Activated CD4-positive, CD25-positive, alpha-beta regulatory T cell treated with anti-CD3 and anti-CD28 coated beads, Interleukin-2, amount 50 U/mL, for 72 hours (primary cell): ENCODE measurements around the gene PPP2R2C.

ENCODE experiments used
- DNase-seq: peaks from one replicate; pipeline ENCODE4 v3.0.0; 2021

The PPP2R2C gene

GRCh38 chr4:6377626-6378492 is 94.6 kb downstream of the PPP2R2C start:
- no peak for DNase-seq

- no peak for DNase-seq
These were observed 96.7 kb downstream of the PPP2R2C start for GRCh38 chr4:6375620-6376295.

DNA sequence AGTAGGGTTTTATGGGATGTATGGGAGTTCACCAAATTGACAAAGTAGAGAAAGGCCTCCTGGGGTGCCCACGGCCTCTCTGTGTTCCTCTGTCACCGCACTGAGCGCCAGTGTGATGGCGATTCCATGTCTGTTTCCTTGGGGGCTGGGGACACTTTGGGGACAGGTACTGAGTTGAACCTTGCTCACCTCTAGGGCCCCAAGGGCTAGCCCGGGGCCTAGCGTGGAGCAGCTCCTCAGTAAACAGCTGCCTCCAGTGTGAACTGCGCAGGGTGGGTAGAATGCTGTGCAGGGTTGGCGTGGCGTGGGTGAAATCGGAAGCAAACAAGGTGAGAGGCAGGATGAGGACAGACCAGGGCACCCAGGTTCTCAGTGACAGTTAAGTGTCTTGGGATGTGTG is 97.8 kb downstream of the PPP2R2C start:
- DNase-seq = no peak

GRCh38 chr4:6373541-6374410 is 98.6 kb downstream of the PPP2R2C start:
- DNase-seq = no peak

- no peak for DNase-seq
These were observed 99.5 kb downstream of the PPP2R2C start for GRCh38 chr4:6372649-6373525.

DNA sequence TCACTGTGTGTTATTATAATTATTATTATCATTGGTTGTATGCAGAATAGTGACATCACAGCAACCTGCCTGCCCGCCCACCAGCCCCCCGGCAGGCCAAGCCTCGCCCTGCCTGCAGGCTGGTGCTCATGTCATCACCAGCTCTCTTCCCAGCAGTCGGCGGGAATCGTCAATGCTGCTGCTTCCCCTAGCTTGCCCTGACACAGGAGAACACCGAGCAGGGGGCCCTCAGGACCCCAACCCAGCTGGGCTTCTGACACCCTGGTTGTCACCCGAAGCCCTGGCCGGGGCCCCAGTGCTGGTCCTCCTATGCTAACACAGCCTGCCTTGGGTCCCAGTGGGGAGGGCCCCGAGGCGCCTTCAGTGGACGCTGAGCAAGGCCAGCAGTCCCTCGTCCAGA is 100.6 kb downstream of the PPP2R2C start:
- DNase-seq = no peak

DNA sequence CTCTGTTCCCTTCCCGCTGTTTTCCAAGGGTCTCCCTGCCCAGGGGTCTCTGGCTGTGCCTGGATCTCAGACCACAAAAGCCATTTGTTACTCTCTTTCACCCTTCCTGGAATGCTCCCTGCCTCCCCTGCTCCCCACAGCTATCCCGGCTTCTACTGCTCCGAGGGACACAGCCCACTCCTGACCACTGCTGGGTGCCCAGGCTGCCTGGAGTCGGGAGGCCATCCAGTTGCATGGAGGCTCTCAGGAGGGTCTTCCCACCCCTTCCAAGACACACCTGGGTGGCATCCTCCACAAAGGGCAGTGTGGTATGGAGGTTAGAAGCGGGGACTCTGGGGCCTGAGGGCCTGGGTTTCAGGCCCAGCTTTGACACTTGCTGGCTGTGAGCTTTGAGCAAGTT is 101.1 kb downstream of the PPP2R2C start:
- no peak for DNase-seq

DNA sequence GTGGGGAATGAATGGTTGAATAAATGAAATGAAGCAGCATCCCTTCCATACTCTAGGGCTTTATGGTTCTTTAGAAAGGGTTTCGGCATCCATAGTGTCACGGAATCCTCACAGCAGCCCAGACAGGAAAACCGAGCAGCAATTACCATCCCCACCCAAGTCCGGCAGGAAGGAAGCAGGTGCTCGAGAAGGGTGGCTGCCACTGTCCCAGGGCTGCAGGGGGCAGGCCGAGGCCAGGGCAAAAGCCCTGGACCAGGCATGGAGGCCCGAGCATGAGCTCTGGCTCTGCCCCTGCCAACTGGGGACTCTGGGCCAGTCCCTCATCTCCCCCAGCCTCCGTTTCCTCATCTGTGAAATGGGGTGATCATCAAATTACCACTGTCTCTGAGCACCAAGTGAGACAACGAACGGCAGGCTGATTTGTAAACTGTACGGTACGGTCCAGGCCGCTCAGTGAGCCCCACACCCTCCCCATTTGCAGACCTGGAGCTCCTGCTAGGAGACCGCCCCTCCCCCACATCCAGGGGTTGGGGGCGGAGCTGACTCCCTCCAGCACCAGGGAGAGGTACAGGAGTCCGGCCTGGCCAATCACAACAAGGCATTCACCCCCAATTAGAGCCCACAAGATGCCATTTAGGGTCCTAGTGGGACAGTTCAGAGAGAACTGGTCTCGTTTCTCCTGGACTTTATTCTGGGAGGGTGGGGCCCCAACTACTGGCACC is 102.3 kb downstream of the PPP2R2C start:
- no peak for DNase-seq

DNA sequence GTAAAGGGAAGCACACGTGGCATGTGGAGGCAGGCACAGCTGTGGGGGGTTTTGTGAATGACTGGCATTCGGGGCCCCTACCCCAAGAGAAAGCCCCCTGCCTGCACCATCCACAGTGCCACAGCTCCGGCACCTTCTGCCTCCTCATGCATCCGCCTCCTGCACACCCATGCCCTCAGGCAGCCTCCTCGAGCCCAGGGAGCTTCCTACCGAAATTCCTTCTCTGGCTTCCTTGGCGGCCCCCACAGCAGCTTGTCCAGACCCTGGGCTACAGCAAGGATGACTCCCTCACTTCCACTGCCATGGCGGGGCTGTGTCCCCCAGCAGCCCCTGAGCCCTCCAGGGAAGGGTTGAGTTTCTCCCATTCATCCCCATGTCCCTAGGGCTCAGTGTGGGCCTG is 102.9 kb downstream of the PPP2R2C start:
- DNase-seq = no peak

GRCh38 chr4:6369035-6369434 is 103.4 kb downstream of the PPP2R2C start:
- no peak for DNase-seq

DNA sequence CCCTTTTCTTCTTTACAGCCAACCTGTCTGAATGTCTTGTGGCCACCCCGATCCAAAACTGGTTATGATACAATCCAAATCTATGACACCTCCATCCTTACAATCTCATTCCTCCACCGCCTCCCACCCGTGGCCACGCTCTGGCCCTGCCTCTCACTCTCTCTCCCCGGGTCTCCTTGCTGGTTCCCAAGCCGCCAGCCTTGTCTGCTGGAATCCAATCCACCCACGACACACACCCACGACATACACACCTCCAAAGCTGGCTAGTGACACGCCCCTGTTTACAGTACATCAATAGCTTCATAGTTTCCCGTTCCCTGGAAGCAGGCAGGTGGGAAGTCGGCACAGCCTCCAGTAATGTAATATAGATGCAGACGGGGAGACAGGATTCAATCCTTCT is 103.8 kb downstream of the PPP2R2C start:
- DNase-seq = no peak

DNA sequence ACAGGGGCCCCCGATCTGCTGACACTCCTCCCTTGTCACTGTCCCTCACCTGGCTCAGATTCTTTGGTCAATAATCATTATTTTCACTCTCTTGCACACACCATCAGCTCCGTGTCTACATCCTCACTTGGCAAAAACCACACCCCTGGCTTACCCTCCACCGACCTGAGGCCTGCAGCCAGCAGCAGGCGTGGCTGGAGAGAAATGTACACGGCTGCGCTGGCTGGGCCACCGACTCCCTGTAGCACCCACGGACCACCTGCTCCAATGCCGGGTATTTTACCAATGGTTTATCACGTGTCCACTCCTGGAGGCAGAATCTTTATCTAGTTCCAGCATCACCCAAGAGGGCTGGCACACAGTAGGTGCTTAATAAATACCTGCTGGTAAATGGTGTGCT is 104.3 kb downstream of the PPP2R2C start:
- no peak for DNase-seq

GRCh38 chr4:6367371-6367851 is 105.0 kb downstream of the PPP2R2C start:
- DNase-seq = no peak

DNA sequence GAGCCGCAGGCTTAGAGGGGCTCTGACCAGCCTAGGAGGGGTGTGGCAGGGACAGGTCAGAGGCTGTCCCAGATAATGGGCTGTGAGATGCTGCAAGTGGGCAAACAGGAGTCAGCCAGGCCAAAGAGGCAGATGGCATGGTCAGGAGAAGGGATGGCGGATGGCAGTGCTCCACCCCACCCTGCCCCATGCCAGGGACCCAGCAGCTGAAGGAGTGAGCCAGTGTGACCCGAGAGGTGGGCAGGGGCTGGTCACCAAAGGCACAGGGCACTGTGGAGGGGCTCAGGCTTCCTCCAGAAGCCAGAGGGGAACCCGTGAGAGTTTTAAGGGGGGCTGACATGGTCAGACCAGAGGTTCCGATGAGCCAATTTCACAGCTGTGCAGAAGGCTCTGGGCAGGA is 105.8 kb downstream of the PPP2R2C start:
- DNase-seq = no peak

GRCh38 chr4:6365545-6366086 is 106.8 kb downstream of the PPP2R2C start:
- DNase-seq = no peak

DNA sequence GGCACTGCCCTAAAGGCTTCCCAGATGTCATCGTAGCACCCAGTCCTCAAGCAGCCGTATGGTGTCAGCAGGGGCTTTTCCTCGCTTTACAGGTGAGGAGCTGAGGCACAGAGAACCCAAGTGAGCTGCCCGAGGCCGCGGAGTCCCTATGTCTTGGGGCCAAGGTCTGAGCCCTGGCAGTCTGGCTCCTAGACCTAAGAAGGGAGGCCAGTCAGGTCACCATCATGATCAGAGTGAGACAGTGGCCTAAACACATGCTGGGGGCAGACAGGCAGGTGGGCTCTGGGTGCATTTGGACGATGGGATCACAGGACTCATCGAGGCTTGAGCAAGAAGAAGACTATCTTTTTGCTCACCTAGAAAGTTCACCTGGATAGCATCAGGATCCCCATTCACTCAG is 107.8 kb downstream of the PPP2R2C start:
- DNase-seq = no peak

DNA sequence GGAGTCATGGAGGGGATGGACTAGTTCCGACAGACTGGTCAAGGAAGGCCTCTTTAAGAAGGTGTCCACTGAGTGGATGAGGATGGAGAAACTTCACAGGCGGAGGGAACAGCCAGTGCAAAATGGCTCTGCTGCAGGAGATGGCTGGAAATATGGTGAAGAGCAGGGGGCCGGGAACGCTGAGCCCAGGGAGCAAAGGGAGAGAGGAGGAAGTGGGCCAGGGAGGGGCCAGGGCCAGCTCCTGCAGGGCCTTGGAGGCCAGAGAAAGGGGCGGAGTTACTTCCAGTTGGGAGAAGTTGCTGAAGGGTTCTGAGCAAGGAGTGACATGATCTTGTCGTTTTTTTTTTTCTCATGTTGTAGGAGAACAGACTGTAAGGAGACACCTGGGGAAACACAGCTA is 108.3 kb downstream of the PPP2R2C start:
- DNase-seq = no peak

- no peak for DNase-seq
These were observed 109.5 kb downstream of the PPP2R2C start for GRCh38 chr4:6362896-6363295.

GRCh38 chr4:6362243-6362885 is 110.0 kb downstream of the PPP2R2C start:
- DNase-seq = no peak

- DNase-seq = no peak
These were observed 111.2 kb downstream of the PPP2R2C start for GRCh38 chr4:6361076-6361784.
